Measurements from ENCODE around the gene GNL1. TPM values are rescaled to one million over a fixed set of nuclear protein-coding genes. Genes with fewer than 3 reads are reported as not detected.

Gene GNL1
- total and polyA plus RNA-seq, 9 of the 15 experiments (the other 6 are each of a cell fraction or from before 2014, with no cell fraction given), result 0.73 to 112 (median 58.0) TPM

DNA sequence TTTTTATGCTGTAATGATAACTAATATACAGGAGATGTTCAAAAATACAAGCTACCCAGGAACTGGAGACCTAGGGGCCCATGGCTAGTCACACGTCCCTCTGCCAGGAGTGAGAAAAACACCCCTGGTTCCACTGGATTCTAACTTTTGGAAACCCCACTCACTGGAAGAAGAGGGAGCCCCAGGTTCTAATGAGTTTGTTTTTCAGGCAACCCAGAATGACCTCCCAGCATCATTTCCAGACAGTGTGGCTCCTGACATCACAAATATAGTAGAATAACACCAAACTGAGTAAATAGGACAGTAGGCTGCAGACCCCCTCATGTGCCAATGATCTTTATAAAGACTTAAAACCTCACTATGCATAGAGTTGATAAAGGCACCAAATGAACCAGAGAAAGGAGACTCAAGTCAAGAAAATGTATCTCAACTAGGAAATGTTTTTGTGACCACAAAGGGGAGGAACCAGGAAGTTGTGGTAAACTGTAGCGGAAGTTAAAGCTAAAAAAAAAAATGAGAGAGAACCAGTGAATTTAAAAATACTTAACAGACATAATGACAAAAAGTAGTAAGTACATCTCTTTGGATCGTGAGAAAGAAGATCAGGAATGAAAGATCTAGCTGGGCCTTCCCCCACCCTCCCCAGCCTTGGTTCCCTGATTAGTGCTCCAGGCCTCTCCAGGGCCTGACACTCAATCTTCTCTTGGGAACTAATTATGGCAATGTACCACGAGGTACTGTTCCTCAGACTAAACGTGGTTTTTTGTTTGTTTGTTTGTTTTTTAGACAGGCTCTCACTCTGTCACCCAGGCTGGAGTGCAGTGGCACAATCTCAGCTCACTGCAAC lies 47.2 kb downstream of the GNL1 start (continued):
- TF ChIP-seq, protein P1, sequence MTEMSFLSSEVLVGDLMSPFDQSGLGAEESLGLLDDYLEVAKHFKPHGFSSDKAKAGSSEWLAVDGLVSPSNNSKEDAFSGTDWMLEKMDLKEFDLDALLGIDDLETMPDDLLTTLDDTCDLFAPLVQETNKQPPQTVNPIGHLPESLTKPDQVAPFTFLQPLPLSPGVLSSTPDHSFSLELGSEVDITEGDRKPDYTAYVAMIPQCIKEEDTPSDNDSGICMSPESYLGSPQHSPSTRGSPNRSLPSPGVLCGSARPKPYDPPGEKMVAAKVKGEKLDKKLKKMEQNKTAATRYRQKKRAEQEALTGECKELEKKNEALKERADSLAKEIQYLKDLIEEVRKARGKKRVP (CRISPR knock-in tag; IDR thresholded peaks at IDR 0.05), result 0 out of 2 replicates have a peak, but pooled peaks have one; percentile 19
- TF ChIP-seq BRD9 (IDR thresholded peaks at IDR 0.05; ENCODE audit: low read depth, partially characterized antibody) (no peak), ATF1 (CRISPR knock-in tag; IDR thresholded peaks at IDR 0.05) (no peak), ATF1 (tag; IDR thresholded peaks at IDR 0.05) (0 out of 2 replicates have a peak, but pooled peaks have one; percentile 11), NR2F6 (CRISPR knock-in tag; IDR thresholded peaks at IDR 0.05) (no peak), ILK (tag; IDR thresholded peaks at IDR 0.05; ENCODE audit: borderline replicate concordance, low read depth) (no peak), GABPB1 (CRISPR knock-in tag; IDR thresholded peaks at IDR 0.05) (no peak), ELF4 (CRISPR knock-in tag; IDR thresholded peaks at IDR 0.05) (no peak), NFATC3 (IDR thresholded peaks at IDR 0.05) (0 out of 2 replicates have a peak, but pooled peaks have one; percentile 57), HNRNPL (IDR thresholded peaks at IDR 0.05; ENCODE audit: low read depth, low read length) (no peak), YY1 (IDR thresholded peaks at IDR 0.05; ENCODE audit: borderline replicate concordance in 1 of 3, control insufficient read depth in 1 of 3, extremely low read depth in 1 of 3, insufficient read depth in 3 of 3, insufficient read length in 1 of 3, insufficient replicate concordance in 2 of 3, low read depth in 1 of 3, low read length in 2 of 3) (no peak), CSDE1 (IDR thresholded peaks at IDR 0.05) (no peak), HNRNPUL1 (IDR thresholded peaks at IDR 0.05; ENCODE audit: low read length) (no peak), SOX6 (IDR thresholded peaks at IDR 0.05) (0 out of 2 replicates have a peak, but pooled peaks have one; percentile 25), ZNF75A (CRISPR knock-in tag; IDR thresholded peaks at IDR 0.05) (no peak), BCL6 (CRISPR knock-in tag; IDR thresholded peaks at IDR 0.05) (no peak), ZNF57 (CRISPR knock-in tag; IDR thresholded peaks at IDR 0.05) (no peak), ZNF644 (tag; IDR thresholded peaks at IDR 0.05; ENCODE audit: low read depth) (no peak; the same call in 1 of the 2 replicates), SIN3B (IDR thresholded peaks at IDR 0.05; ENCODE audit: low read depth) (no peak), TBP (optimal IDR thresholded peaks at IDR 0.05; ENCODE audit: low read depth, low read length) (no peak), SMC3 (conservative IDR thresholded peaks at IDR 0.05; ENCODE audit: insufficient read depth, low read depth, low read length) (no peak), CBX5 (IDR thresholded peaks at IDR 0.05; ENCODE audit: borderline replicate concordance, low read depth) (no peak), ZNF174 (CRISPR knock-in tag; IDR thresholded peaks at IDR 0.05) (no peak)
- TF ChIP-seq, protein P2, sequence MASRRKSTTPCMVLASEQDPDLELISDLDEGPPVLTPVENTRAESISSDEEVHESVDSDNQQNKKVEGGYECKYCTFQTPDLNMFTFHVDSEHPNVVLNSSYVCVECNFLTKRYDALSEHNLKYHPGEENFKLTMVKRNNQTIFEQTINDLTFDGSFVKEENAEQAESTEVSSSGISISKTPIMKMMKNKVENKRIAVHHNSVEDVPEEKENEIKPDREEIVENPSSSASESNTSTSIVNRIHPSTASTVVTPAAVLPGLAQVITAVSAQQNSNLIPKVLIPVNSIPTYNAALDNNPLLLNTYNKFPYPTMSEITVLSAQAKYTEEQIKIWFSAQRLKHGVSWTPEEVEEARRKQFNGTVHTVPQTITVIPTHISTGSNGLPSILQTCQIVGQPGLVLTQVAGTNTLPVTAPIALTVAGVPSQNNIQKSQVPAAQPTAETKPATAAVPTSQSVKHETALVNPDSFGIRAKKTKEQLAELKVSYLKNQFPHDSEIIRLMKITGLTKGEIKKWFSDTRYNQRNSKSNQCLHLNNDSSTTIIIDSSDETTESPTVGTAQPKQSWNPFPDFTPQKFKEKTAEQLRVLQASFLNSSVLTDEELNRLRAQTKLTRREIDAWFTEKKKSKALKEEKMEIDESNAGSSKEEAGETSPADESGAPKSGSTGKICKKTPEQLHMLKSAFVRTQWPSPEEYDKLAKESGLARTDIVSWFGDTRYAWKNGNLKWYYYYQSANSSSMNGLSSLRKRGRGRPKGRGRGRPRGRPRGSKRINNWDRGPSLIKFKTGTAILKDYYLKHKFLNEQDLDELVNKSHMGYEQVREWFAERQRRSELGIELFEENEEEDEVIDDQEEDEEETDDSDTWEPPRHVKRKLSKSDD (conservative IDR thresholded peaks at IDR 0.05; ENCODE audit: low read length), result no peak
- TF ChIP-seq, protein P3, sequence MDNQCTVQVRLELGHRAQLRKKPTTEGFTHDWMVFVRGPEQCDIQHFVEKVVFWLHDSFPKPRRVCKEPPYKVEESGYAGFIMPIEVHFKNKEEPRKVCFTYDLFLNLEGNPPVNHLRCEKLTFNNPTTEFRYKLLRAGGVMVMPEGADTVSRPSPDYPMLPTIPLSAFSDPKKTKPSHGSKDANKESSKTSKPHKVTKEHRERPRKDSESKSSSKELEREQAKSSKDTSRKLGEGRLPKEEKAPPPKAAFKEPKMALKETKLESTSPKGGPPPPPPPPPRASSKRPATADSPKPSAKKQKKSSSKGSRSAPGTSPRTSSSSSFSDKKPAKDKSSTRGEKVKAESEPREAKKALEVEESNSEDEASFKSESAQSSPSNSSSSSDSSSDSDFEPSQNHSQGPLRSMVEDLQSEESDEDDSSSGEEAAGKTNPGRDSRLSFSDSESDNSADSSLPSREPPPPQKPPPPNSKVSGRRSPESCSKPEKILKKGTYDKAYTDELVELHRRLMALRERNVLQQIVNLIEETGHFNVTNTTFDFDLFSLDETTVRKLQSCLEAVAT (IDR thresholded peaks at IDR 0.05), result peak in 1 of 2 experiments; percentile 82; a peak in 1 of 4 replicates

Measured in K562 (cell line).